Suppressor macrophage treated with lipopolysaccharide for 1 hour (primary cell): ENCODE measurements around the gene GAGE12D.
"Not testable (repeated sequence)": the region's sequence is repeated elsewhere in the genome, so short reads cannot be mapped to it uniquely, and the experiment has no call there.

Experiments used
- DNase-seq, 3 donors: peaks; one replicate each; pipeline ENCODE4 v3.0.0-alpha.2; 2020 to 2022

Gene GAGE12D

DNA sequence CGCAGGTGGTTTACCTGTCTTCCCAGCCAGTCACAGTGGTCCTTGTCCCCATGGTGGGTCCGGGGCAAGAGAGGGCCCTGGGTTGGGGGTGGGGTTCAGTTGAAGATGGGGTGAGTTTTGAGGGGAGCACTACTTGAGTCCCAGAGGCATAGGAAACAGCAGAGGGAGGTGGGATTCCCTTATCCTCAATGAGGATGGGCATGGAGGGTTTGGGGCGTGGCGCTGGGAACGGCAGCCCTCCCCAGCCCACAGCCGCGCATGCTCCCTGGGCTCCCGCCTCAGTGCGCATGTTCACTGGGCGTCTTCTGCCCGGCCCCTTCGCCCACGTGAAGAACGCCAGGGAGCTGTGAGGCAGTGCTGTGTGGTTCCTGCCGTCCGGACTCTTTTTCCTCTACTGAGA lies at the start of gene GAGE12D:
Gene GAGE12D, plus strand, starts transcription at position 301 of the 400 bp plus-strand sequence. CDS start 1,155 bp downstream, outside the sequence.
- not testable (repeated sequence) for DNase-seq

DNA sequence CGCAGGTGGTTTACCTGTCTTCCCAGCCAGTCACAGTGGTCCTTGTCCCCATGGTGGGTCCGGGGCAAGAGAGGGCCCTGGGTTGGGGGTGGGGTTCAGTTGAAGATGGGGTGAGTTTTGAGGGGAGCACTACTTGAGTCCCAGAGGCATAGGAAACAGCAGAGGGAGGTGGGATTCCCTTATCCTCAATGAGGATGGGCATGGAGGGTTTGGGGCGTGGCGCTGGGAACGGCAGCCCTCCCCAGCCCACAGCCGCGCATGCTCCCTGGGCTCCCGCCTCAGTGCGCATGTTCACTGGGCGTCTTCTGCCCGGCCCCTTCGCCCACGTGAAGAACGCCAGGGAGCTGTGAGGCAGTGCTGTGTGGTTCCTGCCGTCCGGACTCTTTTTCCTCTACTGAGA lies 9.7 kb upstream of the GAGE12D start, which contains the start of gene GAGE12C:
Gene GAGE12C, plus strand, starts transcription at position 301 of the 400 bp plus-strand sequence. CDS start 1,155 bp downstream, outside the sequence.
- DNase-seq, result not testable (repeated sequence)

DNA sequence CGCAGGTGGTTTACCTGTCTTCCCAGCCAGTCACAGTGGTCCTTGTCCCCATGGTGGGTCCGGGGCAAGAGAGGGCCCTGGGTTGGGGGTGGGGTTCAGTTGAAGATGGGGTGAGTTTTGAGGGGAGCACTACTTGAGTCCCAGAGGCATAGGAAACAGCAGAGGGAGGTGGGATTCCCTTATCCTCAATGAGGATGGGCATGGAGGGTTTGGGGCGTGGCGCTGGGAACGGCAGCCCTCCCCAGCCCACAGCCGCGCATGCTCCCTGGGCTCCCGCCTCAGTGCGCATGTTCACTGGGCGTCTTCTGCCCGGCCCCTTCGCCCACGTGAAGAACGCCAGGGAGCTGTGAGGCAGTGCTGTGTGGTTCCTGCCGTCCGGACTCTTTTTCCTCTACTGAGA lies 9.5 kb downstream of the GAGE12D start, which contains the start of gene GAGE12E:
Gene GAGE12E, plus strand, starts transcription at position 301 of the 400 bp plus-strand sequence. CDS start 1,155 bp downstream, outside the sequence.
- DNase-seq, result not testable (repeated sequence)

- DNase-seq, result not testable (repeated sequence)
Observed at GRCh38 chrX:49560542-49560941, 19.0 kb downstream of the GAGE12D start, which contains the start of gene GAGE12F. GAGE12F (plus strand) TSS chrX:49560842; CDS start chrX:49561997, 1,155 bp downstream.

GRCh38 chrX:49568728-49569127 lies 27.2 kb downstream of the GAGE12D start:
- not testable (repeated sequence) for DNase-seq

DNA sequence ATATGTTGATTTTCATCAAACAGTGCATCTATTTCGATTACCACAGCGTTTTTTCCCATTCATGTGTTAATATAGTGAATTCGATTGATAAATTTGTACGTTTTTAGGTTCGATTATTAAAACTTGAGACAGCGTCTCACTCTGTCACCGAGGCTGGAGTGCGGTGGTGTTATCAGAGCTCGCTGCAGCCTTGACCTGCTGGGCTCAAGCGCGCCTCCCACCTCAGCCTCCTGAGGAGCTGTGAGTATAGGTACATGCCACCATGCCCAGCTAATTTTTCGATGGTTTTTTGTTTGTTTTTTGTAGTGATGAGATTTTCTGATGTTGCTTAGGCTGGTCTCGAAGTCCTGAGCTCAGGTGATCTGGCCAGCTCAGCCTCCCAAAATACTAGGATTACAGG lies 27.6 kb downstream of the GAGE12D start:
- DNase-seq, result not testable (repeated sequence)

- not testable (repeated sequence) for DNase-seq
Observed at GRCh38 chrX:49570100-49570499, 28.6 kb downstream of the GAGE12D start, which contains the start of gene GAGE12G. GAGE12G (plus strand) TSS chrX:49570400; CDS start chrX:49571555, 1,155 bp downstream.

DNA sequence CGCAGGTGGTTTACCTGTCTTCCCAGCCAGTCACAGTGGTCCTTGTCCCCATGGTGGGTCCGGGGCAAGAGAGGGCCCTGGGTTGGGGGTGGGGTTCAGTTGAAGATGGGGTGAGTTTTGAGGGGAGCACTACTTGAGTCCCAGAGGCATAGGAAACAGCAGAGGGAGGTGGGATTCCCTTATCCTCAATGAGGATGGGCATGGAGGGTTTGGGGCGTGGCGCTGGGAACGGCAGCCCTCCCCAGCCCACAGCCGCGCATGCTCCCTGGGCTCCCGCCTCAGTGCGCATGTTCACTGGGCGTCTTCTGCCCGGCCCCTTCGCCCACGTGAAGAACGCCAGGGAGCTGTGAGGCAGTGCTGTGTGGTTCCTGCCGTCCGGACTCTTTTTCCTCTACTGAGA lies 38.1 kb downstream of the GAGE12D start, which contains the start of gene GAGE12H:
Gene GAGE12H, plus strand, starts transcription at position 301 of the 400 bp plus-strand sequence. CDS start 1,155 bp downstream, outside the sequence.
- DNase-seq, result not testable (repeated sequence)

DNA sequence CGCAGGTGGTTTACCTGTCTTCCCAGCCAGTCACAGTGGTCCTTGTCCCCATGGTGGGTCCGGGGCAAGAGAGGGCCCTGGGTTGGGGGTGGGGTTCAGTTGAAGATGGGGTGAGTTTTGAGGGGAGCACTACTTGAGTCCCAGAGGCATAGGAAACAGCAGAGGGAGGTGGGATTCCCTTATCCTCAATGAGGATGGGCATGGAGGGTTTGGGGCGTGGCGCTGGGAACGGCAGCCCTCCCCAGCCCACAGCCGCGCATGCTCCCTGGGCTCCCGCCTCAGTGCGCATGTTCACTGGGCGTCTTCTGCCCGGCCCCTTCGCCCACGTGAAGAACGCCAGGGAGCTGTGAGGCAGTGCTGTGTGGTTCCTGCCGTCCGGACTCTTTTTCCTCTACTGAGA lies 47.7 kb downstream of the GAGE12D start, which contains the start of gene GAGE2A:
Gene GAGE2A, plus strand, starts transcription at position 301 of the 400 bp plus-strand sequence. CDS start 1,155 bp downstream, outside the sequence.
- not testable (repeated sequence) for DNase-seq

- DNase-seq, result not testable (repeated sequence)
Observed at GRCh38 chrX:49589769-49590478, 48.4 kb downstream of the GAGE12D start.

DNA sequence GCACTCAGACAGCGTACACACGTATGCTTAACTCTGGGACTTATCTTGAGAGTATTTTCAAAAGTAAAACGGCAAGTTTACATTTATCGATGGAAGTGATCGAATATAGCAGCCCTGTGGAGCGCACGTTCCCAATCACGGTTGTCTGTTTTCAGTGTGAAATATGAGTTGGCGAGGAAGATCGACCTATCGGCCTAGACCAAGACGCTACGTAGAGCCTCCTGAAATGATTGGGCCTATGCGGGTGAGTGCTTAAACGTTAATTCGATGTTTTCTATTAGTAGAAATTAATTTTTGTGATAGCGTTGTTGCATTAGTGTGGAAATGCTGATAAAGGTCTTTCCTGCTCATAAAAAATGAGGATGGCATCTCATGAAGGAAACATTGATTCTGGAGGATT lies 49.0 kb downstream of the GAGE12D start:
- not testable (repeated sequence) for DNase-seq
